ENCODE measurements around the gene BCR. TPM values are rescaled to one million over a fixed set of nuclear protein-coding genes. Genes with fewer than 3 reads are reported as not detected.
A peak's percentile ranks its signal among the peaks of the same experiment; 100 is the strongest.

The BCR gene
- total and polyA plus RNA-seq, 2 of the 8 experiments (the other 6 are each of a cell fraction or from before 2014, with no cell fraction given) = 66.7 to 130 TPM

DNA sequence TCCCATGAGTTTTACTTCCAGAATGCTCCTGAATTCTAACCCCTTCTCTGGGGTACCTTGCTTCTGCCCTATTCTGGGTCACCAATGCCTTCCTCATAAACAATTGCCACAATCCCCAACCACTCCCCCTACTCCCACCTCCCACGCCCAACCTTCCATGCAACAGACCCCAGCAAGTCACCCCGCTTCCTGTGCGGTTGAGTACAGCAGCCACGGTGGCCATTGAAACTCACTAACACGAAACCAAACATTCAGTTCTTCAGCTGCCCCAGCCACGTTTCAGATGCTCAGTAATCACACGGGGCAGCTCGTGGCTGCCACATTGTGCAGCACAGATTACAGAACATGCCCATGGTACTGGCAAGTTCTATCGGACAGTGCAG is 3.7 kb upstream of the BCR start:
- Histone ChIP-seq H4K20me1 (replicated peaks in 1 of 2; ENCODE audit: control insufficient read depth in 1 of 2, insufficient read depth in 2 of 2, low read length in 2 of 2) (peaks cover under 1 to 4% of the 10 kb centered on the region in 2 experiments), H2BK120ac (replicated peaks; ENCODE audit: low read depth, low read length) (no peak overlapping the region), H3K9ac (replicated peaks in 1 of 4; ENCODE audit: extremely low read depth in 1 of 4, low read depth in 3 of 4, low read length in 3 of 4) (no peak overlapping the region), H2AK5ac (ENCODE audit: low read depth, low read length) (no peak overlapping the region), H4K5ac (ENCODE audit: insufficient read length, low read depth, low read length) (no peak overlapping the region), H2BK5ac (ENCODE audit: low read depth, low read length) (no peak overlapping the region), H4K8ac (ENCODE audit: extremely low read depth, insufficient read depth, low read length) (no peak overlapping the region), H4K91ac (replicated peaks; ENCODE audit: insufficient read length, low read length) (no peak overlapping the region), H3K4ac (replicated peaks; ENCODE audit: insufficient read length, low read depth, low read length) (no peak overlapping the region), H3K79me1 (ENCODE audit: low read depth, low read length) (peaks cover 4% of the 10 kb centered on the region; the same call in 1 of the 2 replicates), H3K56ac (replicated peaks; ENCODE audit: insufficient read length, low read depth, low read length) (no peak overlapping the region), H3K23me2 (ENCODE audit: low read depth, low read length) (peaks cover 4% of the 10 kb centered on the region; the same call in 1 of the 2 replicates), H2BK15ac (ENCODE audit: low read length) (0 out of 2 replicates have a peak overlapping the region, but pooled peaks have one; percentile 40), H3K9me3 (ENCODE audit: insufficient read depth in 2 of 2, low read depth in 1 of 2, low read length in 1 of 2) (peaks cover 18 to 20% of the 10 kb centered on the region in 2 experiments), H3K27me3 (replicated peaks in 1 of 4; ENCODE audit: control insufficient read depth in 3 of 4, extremely low read depth in 1 of 4, insufficient read depth in 3 of 4, low read length in 3 of 4) (no peaks in the 10 kb centered on the region), H3K79me2 (ENCODE audit: control insufficient read depth in 1 of 2, insufficient read depth in 2 of 2, low read length in 2 of 2) (peaks cover 2 to 7% of the 10 kb centered on the region in 2 experiments; a peak in 3 of 4 replicates), H2BK20ac (ENCODE audit: low read length) (no peak overlapping the region), H3K23ac (ENCODE audit: insufficient read length) (no peak overlapping the region), H2BK12ac (ENCODE audit: low read depth, low read length) (no peak overlapping the region), H2AFZ (ENCODE audit: low read length) (no peak overlapping the region), H3K27ac (ENCODE audit: low read depth, low read length) (no peak overlapping the region), H3K4me2 (ENCODE audit: insufficient read depth in 1 of 2, low read depth in 2 of 2, low read length in 2 of 2) (no peak overlapping the region), H3K18ac (ENCODE audit: extremely low read depth, low read length) (no peak overlapping the region), H3K36me3 (ENCODE audit: control insufficient read depth in 2 of 4, insufficient read depth in 4 of 4, low read length in 3 of 4) (no peaks in the 10 kb centered on the region; a peak in 1 of 8 replicates), H3K4me3 (ENCODE audit: extremely low read depth in 1 of 4, insufficient read depth in 2 of 4, low read depth in 3 of 4, low read length in 4 of 4) (no peak overlapping the region), H3K14ac (ENCODE audit: insufficient read length) (no peak overlapping the region), H3K4me1 (replicated peaks in 1 of 4; ENCODE audit: control insufficient read depth in 3 of 4, insufficient read depth in 4 of 4, low read length in 3 of 4) (peaks cover 2 to 13% (median 10%) of the 10 kb centered on the region in 4 experiments; a peak in 6 of 7 replicates)
- no peak for FAIRE-seq
- 89% methylated on average over 9 of the region's 9 CpGs; no CpG with 5 or more reads in 1 of the 2 experiments for WGBS, 2 experiments (ENCODE audit: extremely low coverage in 1 of 2, insufficient coverage in 1 of 2, insufficient read length in 1 of 2, insufficient replicate concordance in 2 of 2, low coverage in 1 of 2, low lambda C conversion rate in 2 of 2, missing lambda C conversion rate in 1 of 2)
- no peak for DNase-seq (ENCODE audit: low read depth in 1 of 2, low spot score in 2 of 2)
- POLR2A ChIA-PET (ENCODE audit: partially characterized antibody) = interaction anchor here (1.0 to 1.4 kb wide), 2 partner anchors 84 to 91 kb away, joined by 3 read pairs; no protein-coding TSS in a partner anchor
- CTCF ChIA-PET (ENCODE audit: partially characterized antibody) = interaction anchor here (0.9 to 24.3 kb wide), 19 partner anchors 8 to 137 kb away, joined by 3 to 358 read pairs (median 6); no protein-coding TSS in a partner anchor
- no peak for TF ChIP-seq EZH2 (IDR thresholded peaks at IDR 0.05; ENCODE audit: low read depth, low read length, severe bottlenecking)
- TF ChIP-seq CTBP2 (IDR thresholded peaks at IDR 0.05; ENCODE audit: borderline replicate concordance, insufficient read depth, insufficient read length, low read length) = no peak
- no peak for TF ChIP-seq GABPA (IDR thresholded peaks at IDR 0.05; ENCODE audit: borderline replicate concordance, insufficient read depth, low read length)
- no peak for TF ChIP-seq SAP30 (IDR thresholded peaks at IDR 0.05; ENCODE audit: insufficient read depth, insufficient replicate concordance, low read length)

Data from H1 (cell line).